DOHH2 (cell line): Measurements from ENCODE around the gene PITX1.

ENCODE experiments used
- EZH2phosphoT487 ChIP-seq: fragments of 200-600 bp; sonication (generic); IDR thresholded peaks from 2 replicates; pipeline ENCODE4 v1.6.1; 2017; ENCODE audit warnings: borderline replicate concordance, mild to moderate bottlenecking, antibody characterized with exemption, low read length, moderate library complexity, mixed read lengths
- TF ChIP-seq, protein P1 (sequence below): fragments of 200-600 bp; sonication (generic); IDR thresholded peaks from one replicate; pipeline ENCODE4 v1.5.1; 2014; ENCODE audit warnings: antibody characterized with exemption, mild to moderate bottlenecking, low read depth, low read length; ENCODE audit not compliant: poor library complexity, severe bottlenecking

DNA sequence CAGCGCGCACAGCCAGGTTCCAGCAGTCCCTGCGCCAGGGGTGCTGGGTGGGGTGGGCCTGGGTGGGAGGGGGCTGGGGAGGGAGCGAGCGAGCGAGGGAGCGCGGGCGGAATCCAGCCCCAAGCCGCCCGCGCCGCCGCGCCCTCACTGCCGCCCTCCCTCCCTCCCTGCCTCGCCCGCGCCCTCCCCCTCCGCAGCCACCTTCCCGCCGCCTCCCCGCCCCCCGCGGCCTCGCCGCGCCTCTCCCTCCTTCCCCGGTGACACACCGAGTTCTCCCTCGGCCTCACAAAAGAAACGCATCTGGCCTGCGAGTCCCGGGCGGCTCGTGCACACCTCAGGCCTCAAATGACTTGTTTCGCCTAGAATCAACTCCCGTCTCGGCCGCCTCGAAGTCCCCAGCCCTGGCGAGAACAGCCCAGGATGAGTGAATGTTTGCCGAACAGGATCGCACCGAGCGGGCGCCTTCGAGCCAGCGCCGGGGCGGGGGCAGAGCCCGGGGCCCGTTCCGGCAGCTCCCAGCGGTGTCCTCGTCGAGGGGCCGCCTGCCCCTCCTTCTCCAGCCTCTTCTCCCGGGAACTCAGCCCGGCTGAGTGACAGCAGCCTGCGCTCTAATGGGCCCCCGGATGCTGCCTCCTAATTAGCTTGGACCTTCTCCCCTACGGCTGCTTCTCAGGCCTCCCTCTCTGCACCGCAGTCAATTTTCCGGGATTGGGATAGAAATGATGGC is 371 bp upstream of the PITX1 start:
- TF ChIP-seq, protein P1, sequence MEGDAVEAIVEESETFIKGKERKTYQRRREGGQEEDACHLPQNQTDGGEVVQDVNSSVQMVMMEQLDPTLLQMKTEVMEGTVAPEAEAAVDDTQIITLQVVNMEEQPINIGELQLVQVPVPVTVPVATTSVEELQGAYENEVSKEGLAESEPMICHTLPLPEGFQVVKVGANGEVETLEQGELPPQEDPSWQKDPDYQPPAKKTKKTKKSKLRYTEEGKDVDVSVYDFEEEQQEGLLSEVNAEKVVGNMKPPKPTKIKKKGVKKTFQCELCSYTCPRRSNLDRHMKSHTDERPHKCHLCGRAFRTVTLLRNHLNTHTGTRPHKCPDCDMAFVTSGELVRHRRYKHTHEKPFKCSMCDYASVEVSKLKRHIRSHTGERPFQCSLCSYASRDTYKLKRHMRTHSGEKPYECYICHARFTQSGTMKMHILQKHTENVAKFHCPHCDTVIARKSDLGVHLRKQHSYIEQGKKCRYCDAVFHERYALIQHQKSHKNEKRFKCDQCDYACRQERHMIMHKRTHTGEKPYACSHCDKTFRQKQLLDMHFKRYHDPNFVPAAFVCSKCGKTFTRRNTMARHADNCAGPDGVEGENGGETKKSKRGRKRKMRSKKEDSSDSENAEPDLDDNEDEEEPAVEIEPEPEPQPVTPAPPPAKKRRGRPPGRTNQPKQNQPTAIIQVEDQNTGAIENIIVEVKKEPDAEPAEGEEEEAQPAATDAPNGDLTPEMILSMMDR, result no peak
- no peak for TF ChIP-seq EZH2phosphoT487
